CD4-positive, alpha-beta T cell (primary cell): ENCODE measurements around the gene BICD1. TPM values are rescaled to one million over a fixed set of nuclear protein-coding genes. Genes with fewer than 3 reads are reported as not detected.
"Not testable (repeated sequence)": the region's sequence is repeated elsewhere in the genome, so short reads cannot be mapped to it uniquely, and the experiment has no call there.

Experiments used
- ATAC-seq: fragments of 200-7000 bp; cut with Tn5 transposase; one replicate; pipeline ENCODE4 v1.10.0; 2022; ENCODE audit warnings: mild to moderate bottlenecking; ENCODE audit not compliant: poor library complexity
- CTCF ChIA-PET: fragments of 350-600 bp; sonication (Branson Sonifier 250); formaldehyde crosslinking; loops from one replicate; lab custom pipeline; 2021; ENCODE audit warnings: antibody characterized with exemption, inconsistent platforms; lab: Charles Lee
- POLR2A ChIA-PET: fragments of 350-600 bp; sonication (Branson Sonifier 250); formaldehyde crosslinking; loops from one replicate; lab custom pipeline; 2021; ENCODE audit warnings: antibody characterized with exemption, inconsistent platforms; lab: Charles Lee
- DNase-seq, 14 experiments: peaks; one replicate each; pipeline ENCODE4 v3.0.0-alpha.2; 2013 to 2020; ENCODE audit warnings: mixed read lengths in 2 of 14
- H3K27ac ChIP-seq, 2 donors: one replicate each; pipeline versions ENCODE4 v1.5.1 to v1.7.0; 2013; ENCODE audit warnings: low read length in 2 of 2, low read depth in 1 of 2, mild to moderate bottlenecking in 1 of 2
- H3K27me3 ChIP-seq, 2 experiments: 1 replicate in 1 of 2; 2 replicates in 1 of 2; pipeline versions ENCODE4 v1.6.1 to v1.7.0; 2013; ENCODE audit warnings: low read length in 2 of 2, control low read depth in 1 of 2, mild to moderate bottlenecking in 1 of 2, moderate library complexity in 1 of 2; ENCODE audit not compliant: insufficient read depth in 2 of 2, control insufficient read depth in 1 of 2
- H3K36me3 ChIP-seq: one replicate; pipeline ENCODE4 v1.6.1; 2013; ENCODE audit warnings: low read length, control low read depth; ENCODE audit not compliant: insufficient read depth
- H3K4me1 ChIP-seq: one replicate; pipeline ENCODE4 v1.6.1; 2013; ENCODE audit warnings: low read length, control low read depth; ENCODE audit not compliant: insufficient read depth
- H3K4me3 ChIP-seq: one replicate; pipeline ENCODE4 v1.5.1; 2013; ENCODE audit warnings: mild to moderate bottlenecking, low read length, moderate library complexity
- H3K9me3 ChIP-seq, 2 experiments: 1 replicate in 1 of 2; 2 replicates in 1 of 2; pipeline versions ENCODE4 v1.6.1 to v1.7.0; 2013; ENCODE audit warnings: low read length in 2 of 2, mild to moderate bottlenecking in 2 of 2, control low read depth in 1 of 2, moderate library complexity in 1 of 2; ENCODE audit not compliant: control insufficient read depth in 1 of 2, insufficient read depth in 1 of 2
- H3K27ac Mint-ChIP-seq: one replicate; pipeline ENCODE4 v1.8.0; 2020; ENCODE audit warnings: mixed read lengths
- H3K27me3 Mint-ChIP-seq: one replicate; pipeline ENCODE4 v1.8.0; 2021; ENCODE audit warnings: mixed read lengths
- H3K36me3 Mint-ChIP-seq: one replicate; pipeline ENCODE4 v1.8.0; 2021; ENCODE audit warnings: low read depth, mixed read lengths
- H3K4me1 Mint-ChIP-seq: one replicate; pipeline ENCODE4 v1.8.0; 2021; ENCODE audit warnings: low read depth, mixed read lengths
- H3K4me3 Mint-ChIP-seq: one replicate; pipeline ENCODE4 v1.8.0; 2020; ENCODE audit warnings: mild to moderate bottlenecking, mixed read lengths
- H3K9me3 Mint-ChIP-seq: one replicate; pipeline ENCODE4 v1.8.0; 2020; ENCODE audit warnings: mixed read lengths
- CTCF ChIP-seq: fragments of 200-600 bp; IDR thresholded peaks from one replicate; pipeline ENCODE4 v1.8.0; 2022; ENCODE audit warnings: antibody characterized with exemption, mild to moderate bottlenecking
- intact Hi-C, 2 experiments: fragments of 100-400 bp; cut with DNase I in 1 of 2; cut with micrococcal nuclease in 1 of 2; formaldehyde crosslinking; loops; one replicate each; pipeline versions ENCODE4 v1.15.1 to v1.9.0; 2023 to 2025; cut with DNase I, micrococcal nuclease
- total RNA-seq, 174 experiments: library from RNA in 2 of 174; stranded (reverse) in 2 of 174; gene quantifications; one replicate each; pipeline ENCODE4 v1.2.3 and lab custom pipeline; 2021 to 2026

Gene BICD1
- total RNA-seq, 2 experiments from 2014 or later, result 13.5 to 14.3 TPM

DNA sequence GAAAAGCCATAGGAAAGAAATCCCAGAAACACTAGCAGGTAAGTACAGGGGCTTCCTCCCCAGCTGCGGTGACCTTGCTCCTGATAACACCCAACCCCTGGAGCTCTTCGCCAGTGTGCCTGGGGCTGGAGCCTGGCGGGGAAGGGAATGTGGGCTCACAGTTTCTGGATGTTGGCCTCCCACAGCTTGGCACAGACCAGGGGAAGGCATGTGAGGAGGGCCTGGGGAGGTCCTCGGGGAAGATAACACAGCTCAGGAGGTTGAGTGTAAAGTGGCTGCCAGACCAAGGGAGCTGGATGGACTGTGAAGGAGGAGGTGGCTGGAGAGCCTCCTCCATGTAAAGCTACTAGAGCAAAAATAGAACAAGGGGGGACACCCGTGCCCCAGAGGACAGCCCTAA, 120.1 kb downstream of the BICD1 start:
- peaks cover 9% of the 10 kb centered on the region for H3K36me3 Mint-ChIP-seq
- H3K9me3 Mint-ChIP-seq, result no peaks in the 10 kb centered on the region
- ATAC-seq (no peak), DNase-seq (no peak)
- ChIA-PET CTCF (no interaction called here), POLR2A (no interaction called here)
- Histone ChIP-seq H3K4me1 (no peaks in the 10 kb centered on the region), H3K4me3 (no peak overlapping the region), H3K36me3 (peaks cover 2% of the 10 kb centered on the region), H3K9me3 (peaks cover 0 to 12% of the 10 kb centered on the region in 2 experiments), H3K27ac (no peak overlapping the region), H3K27me3 (no peaks in the 10 kb centered on the region)
- intact Hi-C loops, result no loop called here
- no peaks in the 10 kb centered on the region for H3K4me1 Mint-ChIP-seq
- H3K27me3 Mint-ChIP-seq, result no peaks in the 10 kb centered on the region
- no peak overlapping the region for H3K4me3 Mint-ChIP-seq
- H3K27ac Mint-ChIP-seq, result no peak overlapping the region
- no peak for TF ChIP-seq CTCF

GRCh38 chr12:32229971-32230612, 123.4 kb downstream of the BICD1 start:
- Histone ChIP-seq H3K27me3 (no peaks in the 10 kb centered on the region), H3K27ac (no peak overlapping the region), H3K4me1 (no peaks in the 10 kb centered on the region), H3K36me3 (peaks cover 2% of the 10 kb centered on the region), H3K4me3 (no peak overlapping the region), H3K9me3 (peaks cover 0 to 12% of the 10 kb centered on the region in 2 experiments)
- Mint-ChIP-seq H3K27me3 (no peaks in the 10 kb centered on the region), H3K4me3 (no peak overlapping the region), H3K27ac (no peak overlapping the region), H3K4me1 (no peaks in the 10 kb centered on the region), H3K36me3 (peaks cover 7% of the 10 kb centered on the region), H3K9me3 (no peaks in the 10 kb centered on the region)
- ChIA-PET CTCF (no interaction called here), POLR2A (no interaction called here)
- DNase-seq (no peak), ATAC-seq (no peak)
- TF ChIP-seq CTCF, result no peak
- intact Hi-C loops, result loop anchor here in 1 of 2 experiments (2.0 kb wide), 1 partner anchor 23 kb away; no protein-coding TSS in a partner anchor

- ATAC-seq, result no peak
- TF ChIP-seq CTCF, result no peak
- Histone ChIP-seq H3K27me3 (no peaks in the 10 kb centered on the region), H3K27ac (no peak overlapping the region), H3K4me1 (no peaks in the 10 kb centered on the region), H3K4me3 (no peak overlapping the region), H3K36me3 (peaks cover 2% of the 10 kb centered on the region), H3K9me3 (peaks cover 0 to 12% of the 10 kb centered on the region in 2 experiments)
- no peaks in the 10 kb centered on the region for H3K9me3 Mint-ChIP-seq
- H3K4me3 Mint-ChIP-seq, result no peak overlapping the region
- H3K4me1 Mint-ChIP-seq, result no peaks in the 10 kb centered on the region
- ChIA-PET POLR2A (no interaction called here), CTCF (no interaction called here)
- H3K36me3 Mint-ChIP-seq, result peaks cover 10% of the 10 kb centered on the region
- H3K27me3 Mint-ChIP-seq, result no peaks in the 10 kb centered on the region
- no peak overlapping the region for H3K27ac Mint-ChIP-seq
- intact Hi-C loops, result loop anchor here in 1 of 2 experiments (2.0 kb wide), 1 partner anchor 24 kb away; no protein-coding TSS in a partner anchor
- no peak for DNase-seq
These were observed 124.0 kb downstream of the BICD1 start for GRCh38 chr12:32230613-32230993.

DNA sequence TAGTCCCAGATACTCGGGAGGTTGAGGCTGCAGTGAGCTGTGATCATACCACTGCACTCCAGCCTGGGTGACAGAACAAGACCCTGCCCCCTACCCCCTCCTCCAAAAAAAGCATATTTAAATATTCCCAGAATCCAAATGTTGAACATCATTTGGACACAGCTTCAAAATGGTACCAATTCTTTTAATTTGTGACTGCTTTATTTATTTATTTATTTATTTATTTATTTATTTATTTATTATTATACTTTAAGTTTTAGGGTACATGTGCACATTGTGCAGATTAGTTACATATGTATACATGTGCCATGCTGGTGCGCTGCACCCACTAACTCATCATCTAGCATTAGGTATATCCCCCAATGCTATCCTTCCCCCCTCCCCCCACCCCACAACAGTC, 124.7 kb downstream of the BICD1 start:
- H3K4me1 ChIP-seq, H3K27me3 ChIP-seq, CTCF ChIA-PET, H3K36me3 Mint-ChIP-seq, H3K4me1 Mint-ChIP-seq, H3K9me3 Mint-ChIP-seq, H3K4me3 Mint-ChIP-seq, H3K27ac Mint-ChIP-seq, H3K36me3 ChIP-seq, H3K27ac ChIP-seq, DNase-seq, H3K4me3 ChIP-seq, H3K27me3 Mint-ChIP-seq, POLR2A ChIA-PET, ATAC-seq: not testable (repeated sequence)
- intact Hi-C loops, result loop anchor here in 1 of 2 experiments (2.0 kb wide), 1 partner anchor 25 kb away; no protein-coding TSS in a partner anchor
- H3K9me3 ChIP-seq, result peaks cover 0 to 12% of the 10 kb centered on the region in 2 experiments
